AG04450 (cell line): ENCODE data around the gene CEP57L1. TPM values are rescaled to one million over a fixed set of nuclear protein-coding genes. Genes with fewer than 3 reads are reported as not detected.

Experiments used
- CTCF ChIA-PET: fragments of 300-600, 350-600 bp; formaldehyde crosslinking; extraction: SDS; loops from one replicate; lab custom pipeline; 2022; ENCODE audit warnings: antibody characterized with exemption, inconsistent platforms; lab: Charles Lee
- POLR2A ChIA-PET: fragments of 350-600 bp; formaldehyde crosslinking; extraction: SDS; loops from one replicate; lab custom pipeline; 2021; ENCODE audit warnings: antibody characterized with exemption, inconsistent platforms; lab: Yijun Ruan, JAX
- DNase-seq: peaks from one replicate; pipeline ENCODE4 v3.0.0-alpha.2; 2011; ENCODE audit warnings: low read depth, low spot score
- H3K27ac ChIP-seq: one replicate; pipeline ENCODE4 v1.5.1; 2012; ENCODE audit warnings: low read depth, low read length, control low read depth
- H3K27me3 ChIP-seq: one replicate; pipeline ENCODE4 v1.6.0; 2012; ENCODE audit warnings: low read length; ENCODE audit not compliant: control insufficient read depth, insufficient read depth
- H3K4me3 ChIP-seq: 2 replicates; pipeline ENCODE4 v1.5.1; 2011; ENCODE audit warnings: mild to moderate bottlenecking, low read depth, low read length, control low read depth
- H3K9me3 ChIP-seq: 2 replicates; pipeline ENCODE4 v1.5.1; 2012; ENCODE audit warnings: low read length; ENCODE audit not compliant: control insufficient read depth, insufficient read depth
- polyA plus RNA-seq: library from polyadenylated mRNA; depleted of rRNA; stranded (reverse); fragments of >200 nt; gene quantifications from 2 replicates; pipeline ENCODE4 v1.2.3, GENCODE V29; 2011
- TF ChIP-seq, protein P1 (sequence below): IDR thresholded peaks from 2 replicates; pipeline ENCODE4 v1.5.1; 2011; ENCODE audit warnings: low read depth, low read length, control low read depth, inconsistent platforms

Gene CEP57L1
- polyA plus RNA-seq, 1 experiment = 21.2 TPM

DNA sequence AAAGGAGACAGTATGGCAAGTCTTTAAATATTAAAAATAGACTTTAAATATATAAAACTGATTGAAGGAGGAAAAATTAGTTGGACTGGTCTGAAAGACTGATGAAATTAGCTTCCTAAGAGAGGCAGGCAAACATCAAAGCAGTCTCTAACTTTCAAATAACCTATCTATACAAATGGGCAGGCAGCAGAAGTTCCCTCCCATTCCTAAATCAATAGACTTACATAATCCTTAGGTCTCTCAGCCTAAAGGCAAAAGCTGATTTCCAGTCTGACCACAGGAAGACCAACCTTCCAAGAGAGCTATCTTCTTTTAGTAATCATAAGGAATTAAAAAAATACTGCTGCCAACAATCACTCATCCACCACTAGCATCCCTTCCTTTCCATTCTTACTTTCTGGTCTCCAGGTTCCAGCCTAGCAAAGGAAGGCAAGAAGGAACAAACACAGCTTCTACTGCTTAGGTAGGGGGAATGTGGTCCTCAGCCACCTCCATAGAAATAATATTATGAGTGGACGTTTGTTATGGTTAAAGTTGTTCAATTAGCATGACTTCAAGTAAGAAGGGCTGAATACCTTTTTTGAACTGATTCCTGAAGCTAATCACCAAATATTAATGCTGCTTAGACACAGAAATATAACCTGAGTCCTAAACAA is 44.7 kb upstream of the CEP57L1 start:
- TF ChIP-seq, protein P1, sequence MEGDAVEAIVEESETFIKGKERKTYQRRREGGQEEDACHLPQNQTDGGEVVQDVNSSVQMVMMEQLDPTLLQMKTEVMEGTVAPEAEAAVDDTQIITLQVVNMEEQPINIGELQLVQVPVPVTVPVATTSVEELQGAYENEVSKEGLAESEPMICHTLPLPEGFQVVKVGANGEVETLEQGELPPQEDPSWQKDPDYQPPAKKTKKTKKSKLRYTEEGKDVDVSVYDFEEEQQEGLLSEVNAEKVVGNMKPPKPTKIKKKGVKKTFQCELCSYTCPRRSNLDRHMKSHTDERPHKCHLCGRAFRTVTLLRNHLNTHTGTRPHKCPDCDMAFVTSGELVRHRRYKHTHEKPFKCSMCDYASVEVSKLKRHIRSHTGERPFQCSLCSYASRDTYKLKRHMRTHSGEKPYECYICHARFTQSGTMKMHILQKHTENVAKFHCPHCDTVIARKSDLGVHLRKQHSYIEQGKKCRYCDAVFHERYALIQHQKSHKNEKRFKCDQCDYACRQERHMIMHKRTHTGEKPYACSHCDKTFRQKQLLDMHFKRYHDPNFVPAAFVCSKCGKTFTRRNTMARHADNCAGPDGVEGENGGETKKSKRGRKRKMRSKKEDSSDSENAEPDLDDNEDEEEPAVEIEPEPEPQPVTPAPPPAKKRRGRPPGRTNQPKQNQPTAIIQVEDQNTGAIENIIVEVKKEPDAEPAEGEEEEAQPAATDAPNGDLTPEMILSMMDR = no peak
- Histone ChIP-seq H3K4me3 (no peak overlapping the region), H3K27me3 (no peaks in the 10 kb centered on the region), H3K27ac (no peak overlapping the region), H3K9me3 (no peaks in the 10 kb centered on the region; the same call in 1 of the 2 replicates)
- ChIA-PET POLR2A (no interaction called here), CTCF (interaction anchor here (0.7 to 2.4 kb wide), 2 partner anchors 16 to 23 kb away, joined by 3 to 9 read pairs; no protein-coding TSS in a partner anchor)
- DNase-seq = no peak

DNA sequence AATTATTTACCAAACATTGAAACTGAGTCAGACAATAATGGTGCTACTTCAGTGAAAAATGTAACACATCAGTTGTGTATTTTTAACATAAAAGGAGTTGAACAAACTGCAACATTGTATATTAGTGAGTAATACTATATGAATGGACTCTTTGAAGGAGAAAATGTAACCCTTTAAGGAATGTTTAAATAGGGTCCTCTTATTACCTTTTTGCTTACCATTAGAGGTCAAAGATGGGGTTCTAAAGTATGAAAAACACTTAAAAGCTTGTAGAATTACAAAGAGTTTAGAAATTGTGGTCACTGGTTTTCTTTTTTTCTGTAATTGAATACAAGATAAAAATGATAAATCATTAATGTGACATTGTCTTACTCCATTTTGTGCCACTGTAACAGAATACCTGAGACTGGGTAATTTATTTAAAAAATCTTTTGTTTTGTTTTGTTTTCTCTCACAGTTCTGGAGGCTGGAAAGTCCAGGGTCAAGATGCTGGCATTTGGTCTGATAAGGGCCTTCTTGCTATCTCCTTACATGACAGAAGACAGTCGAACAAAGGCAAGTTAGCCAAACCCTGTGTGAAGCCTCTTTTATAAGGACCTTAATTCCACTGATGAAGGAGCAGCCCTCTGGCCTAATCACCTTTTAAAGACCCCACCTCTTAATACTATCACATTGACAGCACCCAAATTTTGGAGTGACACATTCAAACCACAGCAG is 43.8 kb upstream of the CEP57L1 start:
- no peaks in the 10 kb centered on the region for H3K9me3 ChIP-seq
- no peak overlapping the region for H3K27ac ChIP-seq
- ChIA-PET CTCF (interaction anchor here (0.7 to 2.4 kb wide), 2 partner anchors 16 to 22 kb away, joined by 3 to 9 read pairs; no protein-coding TSS in a partner anchor), POLR2A (interaction anchor here (1.6 kb wide), 1 partner anchor 43 kb away, joined by 5 read pairs; the partner anchor contains the start of gene SESN1)
- DNase-seq = no peak
- no peaks in the 10 kb centered on the region for H3K27me3 ChIP-seq
- no peak overlapping the region for H3K4me3 ChIP-seq
- TF ChIP-seq, protein P1 = no peak

DNA sequence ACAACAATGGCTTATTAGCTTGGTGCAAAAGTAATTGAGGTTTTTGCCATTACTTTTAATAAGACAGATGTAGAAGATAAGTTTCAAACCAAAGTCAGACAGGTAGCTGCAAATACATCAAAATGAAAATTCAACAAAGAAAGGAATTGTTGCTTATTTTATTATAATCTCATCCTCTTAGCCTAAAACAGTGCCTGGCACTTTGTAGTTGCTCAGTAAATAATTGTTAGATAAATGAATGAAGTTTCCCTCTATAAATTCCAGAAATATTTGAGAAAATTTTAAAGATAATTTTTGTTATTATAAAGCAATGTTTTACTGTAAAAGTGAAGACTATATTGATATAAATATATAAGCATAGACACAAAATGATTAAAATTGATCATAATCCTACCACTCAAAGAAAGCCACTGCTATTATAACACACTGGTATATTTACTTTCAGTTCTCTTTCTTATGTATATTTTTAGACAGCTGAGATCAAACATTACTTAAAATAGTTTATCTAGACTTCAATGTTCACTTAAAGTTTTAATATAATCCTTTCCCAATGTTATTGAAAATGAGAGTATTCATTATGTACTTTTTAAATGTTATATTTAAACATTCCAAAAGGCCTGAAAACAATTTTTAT is 43.2 kb upstream of the CEP57L1 start:
- H3K4me3 ChIP-seq = no peak overlapping the region
- CTCF ChIA-PET = interaction anchor here (2.4 kb wide), 1 partner anchor 21 kb away, joined by 9 read pairs; no protein-coding TSS in a partner anchor
- H3K27me3 ChIP-seq = no peaks in the 10 kb centered on the region
- TF ChIP-seq, protein P1 = no peak
- POLR2A ChIA-PET = interaction anchor here (1.6 kb wide), 1 partner anchor 42 kb away, joined by 5 read pairs; the partner anchor contains the start of gene SESN1
- no peak overlapping the region for H3K27ac ChIP-seq
- no peak for DNase-seq
- H3K9me3 ChIP-seq = no peaks in the 10 kb centered on the region

DNA sequence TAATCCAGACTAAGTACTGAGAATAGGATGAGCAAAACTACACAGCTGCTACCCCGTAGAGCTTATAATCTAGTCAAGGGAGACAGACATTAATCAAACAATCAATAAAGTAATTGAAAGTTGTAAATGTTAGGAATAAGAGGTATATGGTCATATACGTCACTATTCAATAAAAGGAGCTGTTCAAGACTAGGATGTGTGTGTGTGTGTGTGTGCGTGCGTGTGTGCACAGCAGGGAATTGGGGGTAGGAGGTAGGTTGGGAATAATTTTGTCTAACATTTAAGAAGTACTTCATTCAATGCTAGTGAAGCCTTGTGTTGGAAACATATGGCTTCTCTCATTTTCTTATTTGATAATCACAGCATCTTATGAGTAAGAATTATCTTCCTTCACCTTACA is 42.5 kb upstream of the CEP57L1 start:
- H3K27me3 ChIP-seq = no peaks in the 10 kb centered on the region
- no peak overlapping the region for H3K27ac ChIP-seq
- TF ChIP-seq, protein P1 = no peak
- no peak overlapping the region for H3K4me3 ChIP-seq
- POLR2A ChIA-PET = interaction anchor here (1.6 kb wide), 1 partner anchor 42 kb away, joined by 5 read pairs; the partner anchor contains the start of gene SESN1
- no peaks in the 10 kb centered on the region for H3K9me3 ChIP-seq
- CTCF ChIA-PET = no interaction called here
- DNase-seq = no peak
